HEK293 (cell line): ENCODE results near the gene MGMT.
A peak's percentile ranks its signal among the peaks of the same experiment; 100 is the strongest.

Experiments
- CTCF ChIA-PET: fragments of 350-600 bp; formaldehyde crosslinking; extraction: SDS; loops from one replicate; lab custom pipeline; 2021; ENCODE audit warnings: antibody characterized with exemption; lab: Yijun Ruan, JAX
- POLR2A ChIA-PET: fragments of 300-600 bp; formaldehyde crosslinking; extraction: SDS; loops from one replicate; lab custom pipeline; 2020; ENCODE audit warnings: antibody characterized with exemption, inconsistent platforms; lab: Yijun Ruan, JAX
- H3K27ac ChIP-seq: fragments of 200-500 bp; sonication (Bioruptor generic); 2 replicates; pipeline ENCODE4 v1.5.1; 2014; ENCODE audit warnings: low read depth, low read length, control low read depth, inconsistent platforms; ENCODE audit errors: extremely low read depth
- H3K36me3 ChIP-seq, 2 experiments: fragments of 200-500 bp in 1 of 2; sonication (Bioruptor generic) in 1 of 2; 1 replicate in 1 of 2; 2 replicates in 1 of 2; pipeline ENCODE4 v1.5.1; 2014 to 2017; ENCODE audit warnings: inconsistent platforms in 2 of 2, low read length in 2 of 2; ENCODE audit not compliant: control insufficient read depth in 2 of 2, insufficient read depth in 1 of 2
- H3K4me1 ChIP-seq: fragments of 200-500 bp; sonication (Bioruptor generic); 2 replicates; pipeline ENCODE4 v1.5.1; 2014; ENCODE audit warnings: mild to moderate bottlenecking, low read length, inconsistent platforms; ENCODE audit not compliant: control insufficient read depth, insufficient read depth
- H3K4me3 ChIP-seq: 2 replicates; pipeline ENCODE4 v1.5.1; 2011; ENCODE audit warnings: low read depth, mild to moderate bottlenecking, control low read depth, low read length, moderate library complexity
- H3K9me3 ChIP-seq: fragments of 200-500 bp; sonication (Bioruptor generic); 2 replicates; pipeline ENCODE4 v1.5.1; 2014; ENCODE audit warnings: low read depth, low read length, inconsistent platforms; ENCODE audit not compliant: control insufficient read depth, insufficient read depth
- AEBP2 ChIP-seq: fragments of 450-650 bp; formaldehyde crosslinking; IDR thresholded peaks from 2 replicates; pipeline ENCODE4 v1.5.1; 2016; ENCODE audit warnings: missing biosample characterization, missing genetic modification characterization, borderline replicate concordance
- GLI2 ChIP-seq: fragments of 450-650 bp; formaldehyde crosslinking; IDR thresholded peaks from 2 replicates; pipeline ENCODE4; 2017; ENCODE audit warnings: missing biosample characterization, missing genetic modification characterization, low read depth, borderline replicate concordance
- GLIS2 ChIP-seq: fragments of 450-650 bp; formaldehyde crosslinking; IDR thresholded peaks from 2 replicates; pipeline ENCODE4 v1.5.1; 2016; ENCODE audit warnings: missing biosample characterization, missing genetic modification characterization
- KLF9 ChIP-seq: fragments of 450-650 bp; formaldehyde crosslinking; IDR thresholded peaks from 2 replicates; pipeline ENCODE4 v1.5.1; 2016; ENCODE audit warnings: missing biosample characterization, missing genetic modification characterization, low read depth
- OVOL3 ChIP-seq: fragments of 450-650 bp; formaldehyde crosslinking; IDR thresholded peaks from 2 replicates; pipeline ENCODE4 v1.5.1; 2016; ENCODE audit warnings: missing biosample characterization, missing genetic modification characterization
- PRDM1 ChIP-seq: fragments of 450-650 bp; formaldehyde crosslinking; IDR thresholded peaks from 2 replicates; pipeline ENCODE4; 2016; ENCODE audit warnings: missing biosample characterization, missing genetic modification characterization
- PRDM2 ChIP-seq: fragments of 450-650 bp; formaldehyde crosslinking; IDR thresholded peaks from 2 replicates; pipeline ENCODE4 v1.5.1; 2016; ENCODE audit warnings: missing biosample characterization, missing genetic modification characterization, borderline replicate concordance
- REPIN1 ChIP-seq: fragments of 450-650 bp; formaldehyde crosslinking; IDR thresholded peaks from 2 replicates; pipeline ENCODE4 v1.5.1; 2017; ENCODE audit warnings: missing biosample characterization, missing genetic modification characterization, low read depth
- ZBTB1 ChIP-seq: fragments of 450-650 bp; formaldehyde crosslinking; IDR thresholded peaks from 2 replicates; pipeline ENCODE4 v1.5.1; 2016; ENCODE audit warnings: missing biosample characterization, missing genetic modification characterization
- ZBTB7A ChIP-seq: fragments of 450-650 bp; formaldehyde crosslinking; IDR thresholded peaks from 2 replicates; pipeline ENCODE4 v1.5.1; 2016; ENCODE audit warnings: low read depth, missing biosample characterization, missing genetic modification characterization
- ZFP69B ChIP-seq: fragments of 450-650 bp; formaldehyde crosslinking; IDR thresholded peaks from 2 replicates; pipeline ENCODE4 v1.5.1; 2016; ENCODE audit warnings: missing biosample characterization, missing genetic modification characterization
- ZNF10 ChIP-seq: fragments of 450-650 bp; formaldehyde crosslinking; IDR thresholded peaks from 2 replicates; pipeline ENCODE4 v1.5.1; 2017; ENCODE audit warnings: missing biosample characterization, missing genetic modification characterization
- ZNF133 ChIP-seq: fragments of 450-650 bp; formaldehyde crosslinking; IDR thresholded peaks from 2 replicates; pipeline ENCODE4 v1.5.1; 2016; ENCODE audit warnings: missing biosample characterization, missing genetic modification characterization
- ZNF148 ChIP-seq: fragments of 450-650 bp; formaldehyde crosslinking; IDR thresholded peaks from 2 replicates; pipeline ENCODE4 v1.5.0; 2017; ENCODE audit warnings: missing biosample characterization, missing genetic modification characterization, borderline replicate concordance
- ZNF221 ChIP-seq: fragments of 450-650 bp; formaldehyde crosslinking; IDR thresholded peaks from 2 replicates; pipeline ENCODE4 v1.5.1; 2017; ENCODE audit warnings: missing biosample characterization, missing genetic modification characterization, borderline replicate concordance
- ZNF24 ChIP-seq: fragments of 450-650 bp; formaldehyde crosslinking; IDR thresholded peaks from 2 replicates; pipeline ENCODE4 v1.5.1; 2016; ENCODE audit warnings: missing biosample characterization, missing genetic modification characterization
- ZNF292 ChIP-seq: fragments of 450-650 bp; formaldehyde crosslinking; IDR thresholded peaks from 2 replicates; pipeline ENCODE4 v1.5.1; 2016; ENCODE audit warnings: low read depth, missing biosample characterization, missing genetic modification characterization, borderline replicate concordance
- ZNF394 ChIP-seq: fragments of 450-650 bp; formaldehyde crosslinking; IDR thresholded peaks from 2 replicates; pipeline ENCODE4 v1.5.1; 2016; ENCODE audit warnings: missing biosample characterization, missing genetic modification characterization, mild to moderate bottlenecking, moderate library complexity, borderline replicate concordance
- ZNF416 ChIP-seq: fragments of 450-650 bp; formaldehyde crosslinking; IDR thresholded peaks from 2 replicates; pipeline ENCODE4 v1.5.1; 2016; ENCODE audit warnings: missing biosample characterization, missing genetic modification characterization
- ZNF514 ChIP-seq: fragments of 450-650 bp; formaldehyde crosslinking; IDR thresholded peaks from 2 replicates; pipeline ENCODE4 v1.5.1; 2016; ENCODE audit warnings: missing biosample characterization, missing genetic modification characterization
- ZNF555 ChIP-seq: fragments of 450-650 bp; formaldehyde crosslinking; conservative IDR thresholded peaks from 2 replicates; pipeline ENCODE4 v1.5.1; 2017; ENCODE audit warnings: missing biosample characterization, mild to moderate bottlenecking, missing genetic modification characterization, inconsistent platforms
- ZNF580 ChIP-seq: fragments of 450-650 bp; formaldehyde crosslinking; IDR thresholded peaks from 2 replicates; pipeline ENCODE4 v1.5.1; 2016; ENCODE audit warnings: missing biosample characterization, missing genetic modification characterization
- ZNF596 ChIP-seq: fragments of 450-650 bp; IDR thresholded peaks from 2 replicates; pipeline ENCODE4 v1.5.0; 2018; ENCODE audit warnings: missing biosample characterization, mild to moderate bottlenecking, missing genetic modification characterization, moderate library complexity
- ZNF626 ChIP-seq: fragments of 450-650 bp; sonication (Bioruptor Pico); formaldehyde crosslinking; IDR thresholded peaks from 2 replicates; pipeline ENCODE4 v1.5.1; 2018; ENCODE audit warnings: missing biosample characterization, missing genetic modification characterization, inconsistent platforms
- ZNF629 ChIP-seq: fragments of 450-650 bp; formaldehyde crosslinking; IDR thresholded peaks from 2 replicates; pipeline ENCODE4 v1.5.1; 2017; ENCODE audit warnings: missing biosample characterization, missing genetic modification characterization
- ZNF654 ChIP-seq: fragments of 450-650 bp; formaldehyde crosslinking; IDR thresholded peaks from 2 replicates; pipeline ENCODE4 v1.5.1; 2016; ENCODE audit warnings: low read depth, missing biosample characterization, missing genetic modification characterization
- ZNF792 ChIP-seq: fragments of 450-650 bp; formaldehyde crosslinking; IDR thresholded peaks from 2 replicates; pipeline ENCODE4 v1.5.1; 2016; ENCODE audit warnings: missing biosample characterization, missing genetic modification characterization
- ZXDB ChIP-seq: fragments of 450-650 bp; formaldehyde crosslinking; IDR thresholded peaks from 2 replicates; pipeline ENCODE4 v1.5.1; 2016; ENCODE audit warnings: missing biosample characterization, missing genetic modification characterization

MGMT gene

GRCh38 chr10:129440247-129440646 lies 26.8 kb upstream of the MGMT start (continued):
- TF ChIP-seq AEBP2 (tag by site-specific recombination) = no peak
- TF ChIP-seq ZNF148 = no peak
- no peak for TF ChIP-seq KLF9
- TF ChIP-seq ZNF133 (tag by site-specific recombination) = no peak
- TF ChIP-seq GLIS2 (tag by site-specific recombination) = no peak; the same call in 1 of the 2 replicates
- no peak for TF ChIP-seq ZNF221
- TF ChIP-seq PRDM1 = no peak
- no peak; the same call in 1 of the 2 replicates for TF ChIP-seq ZNF654 (tag by site-specific recombination)
- TF ChIP-seq ZBTB7A (tag by site-specific recombination) = no peak
- TF ChIP-seq ZNF792 = no peak
- TF ChIP-seq ZNF394 = peak; percentile 44; the same call in 1 of the 2 replicates
- no peak for TF ChIP-seq ZNF596 (tag by site-specific recombination)
- no peak for TF ChIP-seq ZNF514 (tag by site-specific recombination)
- no peak for TF ChIP-seq PRDM2 (tag by site-specific recombination)

GRCh38 chr10:129440722-129441316 lies 26.2 kb upstream of the MGMT start:
- Histone ChIP-seq H3K27ac (peak overlapping the region; percentile 60; the same call in 1 of the 2 replicates), H3K4me3 (no peak overlapping the region), H3K36me3 (no peaks in the 10 kb centered on the region), H3K4me1 (peaks cover 17% of the 10 kb centered on the region), H3K9me3 (no peaks in the 10 kb centered on the region)
- POLR2A ChIA-PET = no interaction called here
- CTCF ChIA-PET = no interaction called here
- peak; percentile 98 for TF ChIP-seq GLI2 (tag by site-specific recombination)
- peak; percentile 46; the same call in 1 of the 2 replicates for TF ChIP-seq ZNF10 (tag by site-specific recombination)
- TF ChIP-seq ZBTB1 = peak; percentile 86; the same call in 1 of the 2 replicates
- TF ChIP-seq ZFP69B (tag by site-specific recombination) = no peak
- TF ChIP-seq ZXDB (tag by site-specific recombination) = peak; percentile 77
- no peak for TF ChIP-seq REPIN1 (tag by site-specific recombination)
- peak; percentile 73; the same call in 1 of the 2 replicates for TF ChIP-seq OVOL3 (tag by site-specific recombination)
- TF ChIP-seq ZNF416 (tag by site-specific recombination) = no peak
- TF ChIP-seq ZNF555 (tag by site-specific recombination) = no peak
- no peak for TF ChIP-seq ZNF626
- peak; percentile 30; the same call in 1 of the 2 replicates for TF ChIP-seq ZNF24
- TF ChIP-seq ZNF629 (tag by site-specific recombination) = peak; percentile 41
- TF ChIP-seq ZNF580 (tag by site-specific recombination) = peak; percentile 64
- TF ChIP-seq ZNF292 (tag by site-specific recombination) = no peak
